Measurements from ENCODE around the gene ZNF836. TPM values are rescaled to one million over a fixed set of nuclear protein-coding genes. Genes with fewer than 3 reads are reported as not detected.

ZNF836 gene
- total RNA-seq, 4 donors from 2014 or later = 10.2 to 18.9 (median 17.4) TPM

DNA sequence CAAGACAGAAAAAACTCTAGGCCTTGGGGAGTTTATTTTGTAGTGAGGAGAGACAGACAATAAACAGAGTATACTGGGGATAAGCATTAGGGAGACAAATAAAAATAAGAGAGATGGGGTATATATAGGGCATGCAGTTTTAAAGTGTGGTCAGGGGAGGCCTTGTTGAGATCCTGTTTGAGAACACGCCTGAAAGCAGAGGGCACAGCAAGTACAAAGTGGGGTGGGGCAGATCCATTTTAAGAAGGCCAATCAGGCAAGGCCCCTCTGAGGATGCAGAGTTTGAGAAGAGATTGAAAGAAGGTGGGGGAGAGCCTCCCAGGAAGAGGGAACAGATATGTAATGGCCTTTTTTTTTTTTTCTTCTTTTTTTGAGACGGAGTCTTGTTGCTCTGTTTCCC, 20.5 kb upstream of the ZNF836 start:
- TF ChIP-seq CTCF (IDR thresholded peaks at IDR 0.05; ENCODE audit: low read depth) = no peak

DNA sequence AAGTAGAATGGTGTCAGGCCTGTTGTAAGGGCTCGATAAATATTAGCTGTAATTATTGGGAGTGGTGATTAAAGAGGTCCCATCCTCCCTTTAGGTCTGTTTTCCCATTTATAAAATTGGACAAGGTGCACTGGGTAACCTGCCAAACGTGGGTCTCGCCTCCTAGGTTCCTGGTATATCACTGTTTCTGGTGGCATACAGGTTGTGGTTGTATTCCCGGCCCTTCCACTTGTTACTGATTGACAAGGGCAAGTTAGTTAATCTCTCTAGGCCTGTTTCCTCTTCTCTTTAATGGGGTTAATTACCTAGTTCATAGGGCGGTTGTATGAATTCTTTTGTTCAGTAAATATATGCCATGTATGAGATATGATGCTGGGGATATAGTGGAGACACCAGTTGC, 20.0 kb upstream of the ZNF836 start:
- no peak for TF ChIP-seq CTCF (IDR thresholded peaks at IDR 0.05; ENCODE audit: low read depth)

DNA sequence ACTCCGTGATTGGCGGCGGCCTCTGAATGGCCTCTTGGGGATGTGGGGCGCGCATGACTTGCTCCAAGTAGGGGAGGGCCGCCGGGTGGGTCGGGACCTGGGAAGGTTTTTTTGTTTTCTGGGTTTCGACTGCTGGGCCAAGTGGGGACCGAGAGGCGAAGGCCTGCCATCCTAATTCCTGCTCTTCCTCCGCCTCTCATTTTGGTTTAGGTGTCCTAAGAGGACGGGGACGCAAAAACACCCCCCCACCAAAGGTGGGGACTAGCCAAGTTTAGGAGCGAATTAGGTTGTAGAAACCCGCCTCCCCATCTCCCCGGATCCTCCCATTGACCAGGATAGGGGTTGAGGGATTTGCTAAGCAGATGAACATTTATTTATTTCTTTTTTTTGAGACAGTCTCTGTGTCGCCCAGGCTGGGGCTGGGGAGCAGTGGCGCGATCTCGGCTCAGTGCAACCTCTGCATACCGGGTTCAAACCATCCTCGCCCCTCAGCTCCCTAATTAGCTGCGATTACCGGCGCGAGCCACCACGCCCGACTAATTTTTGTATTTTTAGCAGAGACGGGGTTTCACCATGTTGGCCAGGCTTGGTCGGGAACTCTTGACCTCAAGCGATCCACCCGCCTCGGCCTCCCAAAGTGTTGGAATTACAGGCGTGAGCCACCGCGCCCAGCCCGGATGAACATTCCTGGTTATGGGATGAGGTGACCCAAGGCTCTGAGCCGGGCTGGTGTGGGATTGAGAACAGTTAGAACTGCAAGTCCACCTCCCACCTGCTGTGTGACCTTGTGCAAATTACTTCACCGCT, 19.3 kb upstream of the ZNF836 start:
- TF ChIP-seq CTCF (IDR thresholded peaks at IDR 0.05; ENCODE audit: low read depth) = no peak

- no peak for TF ChIP-seq CTCF (IDR thresholded peaks at IDR 0.05; ENCODE audit: low read depth)
These were observed 18.5 kb upstream of the ZNF836 start, which contains the start of gene PPP2R1A for GRCh38 chr19:52189735-52190486. PPP2R1A (plus strand) TSS chr19:52190052; CDS start chr19:52190097, 45 bp downstream.

- TF ChIP-seq CTCF (IDR thresholded peaks at IDR 0.05; ENCODE audit: low read depth) = no peak
These were observed 17.7 kb upstream of the ZNF836 start for GRCh38 chr19:52188822-52189734.

DNA sequence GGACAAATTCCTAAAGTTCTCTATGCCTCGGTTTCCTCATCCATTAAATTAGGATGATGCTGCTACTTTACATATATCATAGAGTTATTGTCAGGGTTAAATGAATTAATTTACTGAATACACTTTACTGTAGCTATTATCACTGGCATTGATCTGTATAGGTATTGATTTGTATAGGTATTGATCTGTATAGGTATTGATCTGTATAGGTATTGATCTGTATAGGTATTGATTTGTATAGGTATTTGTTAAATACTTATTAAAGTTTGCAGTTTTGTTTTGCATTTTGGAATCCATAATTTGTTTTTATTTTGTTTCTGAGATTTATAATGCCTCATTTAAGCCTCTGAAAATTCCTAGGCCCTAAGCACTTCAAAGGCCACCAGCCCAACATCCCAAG, 16.0 kb upstream of the ZNF836 start:
- no peak for TF ChIP-seq CTCF (IDR thresholded peaks at IDR 0.05; ENCODE audit: low read depth)
